ENCODE results near the gene RPAP3. TPM values are rescaled to one million over a fixed set of nuclear protein-coding genes. Genes with fewer than 3 reads are reported as not detected.
A peak's percentile ranks its signal among the peaks of the same experiment; 100 is the strongest.

Gene RPAP3
- total and polyA plus RNA-seq, 9 donors, result 15.6 to 71.3 (median 32.4) TPM

- DNase-seq, result no peak
- Histone ChIP-seq H3K36me3 (no peaks in the 10 kb centered on the region), H3K27ac (no peak overlapping the region), H3K4me3 (no peak overlapping the region), H3K4me1 (ENCODE audit: insufficient read depth) (peaks cover 5% of the 10 kb centered on the region), H3K9me3 (no peaks in the 10 kb centered on the region), H3K27me3 (no peaks in the 10 kb centered on the region)
- intact Hi-C loops (cut with DNase I), result no loop called here
- TF ChIP-seq CTCF (IDR thresholded peaks at IDR 0.05) (no peak), POLR2A (IDR thresholded peaks at IDR 0.05) (no peak)
- 89 to 92% (median 90%) methylated on average over 14 of the region's 14 CpGs for WGBS, 3 donors
Measured at GRCh38 chr12:47747596-47748506, 42.0 kb upstream of the RPAP3 start.

- H3K4me1 ChIP-seq (ENCODE audit: insufficient read depth), result peaks cover 5% of the 10 kb centered on the region
- WGBS, 3 donors, result 80 to 86% (median 83%) methylated on average over 4 of the region's 4 CpGs
- no peak for TF ChIP-seq POLR2A (IDR thresholded peaks at IDR 0.05)
- TF ChIP-seq EP300 (IDR thresholded peaks at IDR 0.05), result no peak
- TF ChIP-seq CTCF (IDR thresholded peaks at IDR 0.05), result no peak
- no peaks in the 10 kb centered on the region for H3K9me3 ChIP-seq
- no peak overlapping the region for H3K27ac ChIP-seq
- H3K4me3 ChIP-seq, result no peak overlapping the region
- H3K27me3 ChIP-seq, result no peaks in the 10 kb centered on the region
- no peak for DNase-seq
- no peaks in the 10 kb centered on the region for H3K36me3 ChIP-seq
- intact Hi-C loops (cut with DNase I), result no loop called here
Measured at GRCh38 chr12:47747126-47747525, 41.3 kb upstream of the RPAP3 start.

- H3K4me1 ChIP-seq (ENCODE audit: insufficient read depth), result peaks cover 5% of the 10 kb centered on the region
- DNase-seq, result no peak
- intact Hi-C loops (cut with DNase I), result no loop called here
- no peak for TF ChIP-seq CTCF (IDR thresholded peaks at IDR 0.05)
- TF ChIP-seq EP300 (IDR thresholded peaks at IDR 0.05), result no peak
- TF ChIP-seq POLR2A (IDR thresholded peaks at IDR 0.05), result no peak
- peak overlapping the region in 1 of 2 donors; percentile 23 for H3K27ac ChIP-seq
- H3K4me3 ChIP-seq, result no peak overlapping the region
- H3K27me3 ChIP-seq, result no peaks in the 10 kb centered on the region
- no peaks in the 10 kb centered on the region for H3K9me3 ChIP-seq
- H3K36me3 ChIP-seq, result no peaks in the 10 kb centered on the region
- 84 to 88% (median 85%) methylated on average over 7 of the region's 7 CpGs for WGBS, 3 donors
Measured at GRCh38 chr12:47746523-47746922, 40.7 kb upstream of the RPAP3 start.

- intact Hi-C loops (cut with DNase I), result no loop called here
- 80 to 85% (median 84%) methylated on average over 5 of the region's 5 CpGs for WGBS, 3 donors
- H3K4me1 ChIP-seq (ENCODE audit: insufficient read depth), result peaks cover 5% of the 10 kb centered on the region
- H3K36me3 ChIP-seq, result no peaks in the 10 kb centered on the region
- TF ChIP-seq EP300 (IDR thresholded peaks at IDR 0.05), result no peak
- no peak for TF ChIP-seq CTCF (IDR thresholded peaks at IDR 0.05)
- TF ChIP-seq POLR2A (IDR thresholded peaks at IDR 0.05), result no peak
- no peak for DNase-seq
- no peak overlapping the region for H3K4me3 ChIP-seq
- peak overlapping the region; percentile 17 to 23 for H3K27ac ChIP-seq
- H3K27me3 ChIP-seq, result no peaks in the 10 kb centered on the region
- no peaks in the 10 kb centered on the region for H3K9me3 ChIP-seq
Measured at GRCh38 chr12:47746073-47746472, 40.2 kb upstream of the RPAP3 start.

All from ovary (tissue), 9 donors.